Parathyroid adenoma (tissue), 2 donors: ENCODE results near the gene ARFIP2.

ENCODE experiments used
- H2AFZ ChIP-seq: fragments of 300-600 bp; sonication (generic); one replicate; pipeline ENCODE4 v1.7.0; 2017; ENCODE audit warnings: antibody characterized with exemption, mild to moderate bottlenecking
- H3K27ac ChIP-seq: fragments of 300-600 bp; sonication (generic); one replicate; pipeline ENCODE4 v1.7.0; 2017
- H3K27me3 ChIP-seq: fragments of 300-600 bp; sonication (generic); one replicate; pipeline ENCODE4 v1.7.0; 2017; ENCODE audit warnings: low read length; ENCODE audit not compliant: control insufficient read depth, insufficient read depth
- H3K36me3 ChIP-seq: fragments of 300-600 bp; sonication (generic); one replicate; pipeline ENCODE4 v1.7.0; 2017; ENCODE audit warnings: low read length; ENCODE audit not compliant: control insufficient read depth, insufficient read depth
- H3K4me1 ChIP-seq: fragments of 300-600 bp; sonication (generic); one replicate; pipeline ENCODE4 v1.7.0; 2017; ENCODE audit warnings: control low read depth
- H3K4me2 ChIP-seq: fragments of 300-600 bp; sonication (generic); one replicate; pipeline ENCODE4 v1.7.0; 2017; ENCODE audit warnings: low read length
- H3K4me3 ChIP-seq: fragments of 300-600 bp; sonication (generic); one replicate; pipeline ENCODE4 v1.7.0; 2017; ENCODE audit warnings: low read depth, low read length
- H3K79me2 ChIP-seq: fragments of 300-600 bp; sonication (generic); one replicate; pipeline ENCODE4 v1.7.0; 2017; ENCODE audit warnings: control low read depth
- H3K9ac ChIP-seq: fragments of 300-600 bp; sonication (generic); one replicate; pipeline ENCODE4 v1.7.0; 2017; ENCODE audit warnings: mild to moderate bottlenecking
- H3K9me3 ChIP-seq: fragments of 300-600 bp; sonication (generic); one replicate; pipeline ENCODE4 v1.7.0; 2017; ENCODE audit warnings: low read length; ENCODE audit not compliant: control insufficient read depth
- TF ChIP-seq, protein P1 (sequence below): fragments of 300-600 bp; sonication (generic); IDR thresholded peaks from one replicate; pipeline ENCODE4 v1.7.0; 2017; ENCODE audit warnings: antibody characterized with exemption, mild to moderate bottlenecking
- donor health status: primary hyperparathyroidism.

The ARFIP2 gene

DNA sequence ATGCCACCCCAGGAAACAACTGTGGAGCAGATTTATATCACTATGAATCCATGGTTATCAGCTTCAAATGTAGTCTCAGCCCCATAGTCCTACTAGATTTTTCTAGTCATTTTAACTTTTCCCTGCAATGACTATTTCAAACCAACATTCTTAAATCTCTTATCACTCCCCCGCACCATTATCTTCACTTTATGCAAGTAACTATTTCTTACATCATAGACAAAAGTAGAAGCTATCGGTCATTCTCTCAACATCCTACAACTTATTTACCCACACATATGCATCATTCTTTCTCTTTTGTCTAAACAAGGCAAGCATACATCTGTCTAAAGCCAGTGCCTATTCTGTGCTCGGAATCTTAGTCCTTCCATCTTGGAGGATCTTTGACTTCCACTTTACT is 4.5 kb upstream of the ARFIP2 start:
- TF ChIP-seq, protein P1, sequence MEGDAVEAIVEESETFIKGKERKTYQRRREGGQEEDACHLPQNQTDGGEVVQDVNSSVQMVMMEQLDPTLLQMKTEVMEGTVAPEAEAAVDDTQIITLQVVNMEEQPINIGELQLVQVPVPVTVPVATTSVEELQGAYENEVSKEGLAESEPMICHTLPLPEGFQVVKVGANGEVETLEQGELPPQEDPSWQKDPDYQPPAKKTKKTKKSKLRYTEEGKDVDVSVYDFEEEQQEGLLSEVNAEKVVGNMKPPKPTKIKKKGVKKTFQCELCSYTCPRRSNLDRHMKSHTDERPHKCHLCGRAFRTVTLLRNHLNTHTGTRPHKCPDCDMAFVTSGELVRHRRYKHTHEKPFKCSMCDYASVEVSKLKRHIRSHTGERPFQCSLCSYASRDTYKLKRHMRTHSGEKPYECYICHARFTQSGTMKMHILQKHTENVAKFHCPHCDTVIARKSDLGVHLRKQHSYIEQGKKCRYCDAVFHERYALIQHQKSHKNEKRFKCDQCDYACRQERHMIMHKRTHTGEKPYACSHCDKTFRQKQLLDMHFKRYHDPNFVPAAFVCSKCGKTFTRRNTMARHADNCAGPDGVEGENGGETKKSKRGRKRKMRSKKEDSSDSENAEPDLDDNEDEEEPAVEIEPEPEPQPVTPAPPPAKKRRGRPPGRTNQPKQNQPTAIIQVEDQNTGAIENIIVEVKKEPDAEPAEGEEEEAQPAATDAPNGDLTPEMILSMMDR: no peak
- no peak overlapping the region for H3K27ac ChIP-seq
- peaks cover 2% of the 10 kb centered on the region for H3K4me1 ChIP-seq
- H3K27me3 ChIP-seq: no peaks in the 10 kb centered on the region
- H3K9ac ChIP-seq: no peak overlapping the region
- H3K9me3 ChIP-seq: no peaks in the 10 kb centered on the region
- peaks cover 8% of the 10 kb centered on the region for H3K79me2 ChIP-seq
- no peak overlapping the region for H2AFZ ChIP-seq
- no peaks in the 10 kb centered on the region for H3K36me3 ChIP-seq
- no peak overlapping the region for H3K4me3 ChIP-seq
- no peak overlapping the region for H3K4me2 ChIP-seq

DNA sequence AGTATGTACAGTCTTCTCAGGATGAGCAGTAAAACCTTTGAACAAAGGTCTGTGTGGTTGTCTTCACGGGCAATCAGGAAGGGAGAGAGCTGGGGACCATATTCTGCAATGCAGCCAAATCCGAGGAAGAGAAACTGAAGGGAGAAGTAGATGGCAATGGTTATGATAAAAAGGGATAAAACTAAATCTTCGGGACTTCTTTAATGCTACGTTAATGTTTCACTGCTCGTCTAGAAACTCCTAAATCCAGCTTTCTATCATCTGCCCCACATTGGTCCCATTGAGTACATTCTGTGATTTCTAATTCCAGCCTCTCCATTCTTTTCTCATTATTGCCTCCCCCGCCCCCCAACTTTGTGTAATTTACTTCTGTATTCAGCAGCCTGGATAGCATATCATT is 1.9 kb upstream of the ARFIP2 start:
- peaks cover 4% of the 10 kb centered on the region for H3K4me1 ChIP-seq

DNA sequence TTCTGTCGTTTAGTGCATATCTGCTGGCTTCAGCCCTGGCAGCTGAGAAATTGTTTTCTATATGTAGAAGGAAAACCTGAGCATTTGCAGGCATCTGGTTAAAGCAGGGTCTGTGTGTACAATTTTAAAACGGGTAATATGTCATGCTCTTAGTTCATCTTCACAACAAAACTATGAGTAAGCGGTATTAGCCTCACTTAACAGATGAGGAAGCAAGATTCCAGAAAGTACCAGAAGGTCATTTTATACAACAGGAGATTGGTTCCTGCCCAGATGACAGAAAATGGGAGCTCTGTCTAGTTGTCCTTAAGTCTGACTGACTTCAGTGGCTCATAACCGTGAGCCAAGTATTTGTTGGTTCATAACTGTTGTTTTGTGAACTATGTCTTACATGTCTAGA is 1.3 kb upstream of the ARFIP2 start:
- no peaks in the 10 kb centered on the region for H3K36me3 ChIP-seq
- H3K4me2 ChIP-seq: peak overlapping the region; percentile 84
- H3K79me2 ChIP-seq: peaks cover 10% of the 10 kb centered on the region
- no peaks in the 10 kb centered on the region for H3K9me3 ChIP-seq
- no peak overlapping the region for H2AFZ ChIP-seq
- H3K4me1 ChIP-seq: peaks cover 4% of the 10 kb centered on the region
- no peaks in the 10 kb centered on the region for H3K27me3 ChIP-seq
- H3K4me3 ChIP-seq: no peak overlapping the region
- TF ChIP-seq, protein P1: no peak
- H3K9ac ChIP-seq: no peak overlapping the region
- no peak overlapping the region for H3K27ac ChIP-seq

More for the DNA sequence above, 1.9 kb upstream of the ARFIP2 start:
- H3K9ac ChIP-seq: no peak overlapping the region
- no peak overlapping the region for H3K4me3 ChIP-seq
- no peak overlapping the region for H3K4me2 ChIP-seq
- no peaks in the 10 kb centered on the region for H3K9me3 ChIP-seq
- H2AFZ ChIP-seq: no peak overlapping the region
- no peak overlapping the region for H3K27ac ChIP-seq
- H3K27me3 ChIP-seq: no peaks in the 10 kb centered on the region
- H3K79me2 ChIP-seq: peaks cover 10% of the 10 kb centered on the region
- TF ChIP-seq, protein P1: no peak
- no peaks in the 10 kb centered on the region for H3K36me3 ChIP-seq

DNA sequence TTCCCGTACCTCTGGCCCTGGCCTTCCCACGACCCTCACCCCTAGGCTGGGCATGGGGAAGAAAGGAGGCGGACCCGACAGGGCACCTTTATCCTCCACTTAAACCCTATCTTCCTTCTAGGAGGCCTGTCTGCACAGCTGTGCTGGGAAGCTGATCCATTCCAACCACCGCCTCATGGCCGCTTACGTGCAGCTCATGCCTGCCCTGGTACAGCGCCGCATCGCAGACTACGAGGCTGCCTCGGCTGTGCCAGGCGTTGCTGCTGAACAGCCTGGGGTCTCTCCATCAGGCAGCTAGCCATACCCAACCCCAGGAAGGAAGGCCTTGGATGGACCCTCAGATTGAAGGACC is 769 bp upstream of the ARFIP2 start:
- Histone ChIP-seq H3K27me3 (no peaks in the 10 kb centered on the region), H2AFZ (peak overlapping the region; percentile 73), H3K27ac (peak overlapping the region; percentile 72), H3K4me3 (peak overlapping the region; percentile 84), H3K4me1 (peaks cover 4% of the 10 kb centered on the region), H3K4me2 (peak overlapping the region; percentile 84), H3K79me2 (peaks cover 10% of the 10 kb centered on the region), H3K36me3 (no peaks in the 10 kb centered on the region), H3K9ac (no peak overlapping the region), H3K9me3 (no peaks in the 10 kb centered on the region)
- TF ChIP-seq, protein P1: no peak

DNA sequence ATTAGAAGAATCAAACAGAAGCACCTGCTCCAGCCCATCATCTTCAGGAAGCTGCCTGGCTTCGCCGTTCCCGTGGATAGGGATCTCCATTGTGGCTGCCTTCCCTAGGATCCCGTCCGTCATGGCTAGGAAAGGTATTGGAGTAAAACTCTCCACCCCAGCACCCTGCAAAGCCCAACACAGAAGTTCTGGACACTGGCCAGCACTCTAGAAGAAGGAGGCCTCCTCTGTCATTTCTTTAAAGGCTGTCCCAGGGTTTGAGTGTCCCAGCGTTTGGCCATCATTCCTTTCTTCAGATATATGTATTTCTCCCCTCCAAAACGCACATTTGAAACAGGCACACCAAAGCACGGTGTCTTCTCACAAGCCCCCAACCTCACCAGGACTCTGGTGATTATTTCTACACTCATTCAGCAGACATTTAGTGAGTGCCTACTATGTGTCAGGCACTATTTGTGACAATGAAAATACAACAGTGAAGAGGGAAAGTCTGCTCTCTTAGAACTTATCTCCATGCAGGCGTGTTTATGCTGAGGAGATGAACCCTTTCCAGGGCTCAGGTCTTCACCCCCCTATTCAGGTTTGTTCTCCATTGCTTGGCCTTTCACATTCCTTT is 724 bp downstream of the ARFIP2 start:
- Histone ChIP-seq H3K9ac (peak overlapping the region; percentile 37), H3K4me3 (peak overlapping the region; percentile 84), H3K9me3 (no peaks in the 10 kb centered on the region), H3K4me2 (peak overlapping the region; percentile 86), H3K4me1 (peaks cover 4% of the 10 kb centered on the region), H3K27ac (peak overlapping the region; percentile 72), H3K79me2 (peaks cover 10% of the 10 kb centered on the region), H3K36me3 (no peaks in the 10 kb centered on the region), H2AFZ (no peak overlapping the region), H3K27me3 (no peaks in the 10 kb centered on the region)
- TF ChIP-seq, protein P1: no peak
